ENCODE data around the gene CXCL17. TPM values are rescaled to one million over a fixed set of nuclear protein-coding genes. Genes with fewer than 3 reads are reported as not detected.

Gene CXCL17
- total RNA-seq, 1 donor from 2014 or later = not detected

DNA sequence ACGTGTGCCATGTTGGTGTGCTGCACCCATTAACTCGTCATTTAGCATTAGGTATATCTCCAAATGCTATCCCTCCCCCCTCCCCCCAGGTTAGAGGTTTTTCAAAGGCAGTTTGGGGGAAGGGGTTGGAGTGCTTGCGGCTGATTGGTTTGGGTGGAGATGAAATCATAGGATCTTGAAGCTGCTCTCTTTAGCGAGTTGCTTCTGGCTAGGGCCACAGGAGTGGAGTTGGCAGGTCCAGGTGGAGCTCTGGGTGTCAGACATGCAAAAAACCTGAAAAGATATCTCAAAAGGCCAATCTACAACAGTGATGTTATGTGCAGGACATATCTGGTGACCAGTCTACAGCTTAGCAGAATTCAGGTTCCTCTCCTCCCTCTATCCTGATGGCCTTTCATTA is 32.6 kb upstream of the CXCL17 start:
- Mint-ChIP-seq H3K27me3 (ENCODE audit: low read depth) (peaks cover 29% of the 10 kb centered on the region), H3K9me3 (peaks cover 2% of the 10 kb centered on the region), H3K27ac (ENCODE audit: unreplicated experiment) (no peak overlapping the region), H3K4me1 (peaks cover 21% of the 10 kb centered on the region), H3K36me3 (ENCODE audit: low read depth) (no peaks in the 10 kb centered on the region), H3K4me3 (no peak overlapping the region)
- no peak for DNase-seq (ENCODE audit: low read depth, low spot score)
- TF ChIP-seq, protein P1, sequence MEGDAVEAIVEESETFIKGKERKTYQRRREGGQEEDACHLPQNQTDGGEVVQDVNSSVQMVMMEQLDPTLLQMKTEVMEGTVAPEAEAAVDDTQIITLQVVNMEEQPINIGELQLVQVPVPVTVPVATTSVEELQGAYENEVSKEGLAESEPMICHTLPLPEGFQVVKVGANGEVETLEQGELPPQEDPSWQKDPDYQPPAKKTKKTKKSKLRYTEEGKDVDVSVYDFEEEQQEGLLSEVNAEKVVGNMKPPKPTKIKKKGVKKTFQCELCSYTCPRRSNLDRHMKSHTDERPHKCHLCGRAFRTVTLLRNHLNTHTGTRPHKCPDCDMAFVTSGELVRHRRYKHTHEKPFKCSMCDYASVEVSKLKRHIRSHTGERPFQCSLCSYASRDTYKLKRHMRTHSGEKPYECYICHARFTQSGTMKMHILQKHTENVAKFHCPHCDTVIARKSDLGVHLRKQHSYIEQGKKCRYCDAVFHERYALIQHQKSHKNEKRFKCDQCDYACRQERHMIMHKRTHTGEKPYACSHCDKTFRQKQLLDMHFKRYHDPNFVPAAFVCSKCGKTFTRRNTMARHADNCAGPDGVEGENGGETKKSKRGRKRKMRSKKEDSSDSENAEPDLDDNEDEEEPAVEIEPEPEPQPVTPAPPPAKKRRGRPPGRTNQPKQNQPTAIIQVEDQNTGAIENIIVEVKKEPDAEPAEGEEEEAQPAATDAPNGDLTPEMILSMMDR (conservative IDR thresholded peaks at IDR 0.05) = no peak

DNA sequence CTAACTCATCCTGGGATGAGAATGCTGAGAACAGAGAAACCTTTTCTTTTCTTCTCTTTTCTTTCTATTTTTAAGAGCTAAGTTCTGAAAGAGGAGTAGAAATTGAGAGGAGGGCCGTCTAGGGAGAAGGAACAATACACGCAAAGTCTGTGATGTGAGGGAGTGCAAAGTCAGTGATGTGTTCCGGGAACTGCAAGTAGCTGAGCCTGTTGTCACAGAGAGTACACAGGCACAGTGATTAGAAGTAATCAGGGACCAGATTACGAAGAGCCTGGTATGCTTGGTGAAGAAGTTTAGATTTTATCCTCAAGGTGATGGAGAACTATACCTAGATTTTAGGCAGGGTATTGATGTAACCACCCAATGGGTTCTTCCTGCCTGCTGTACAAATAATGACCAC is 32.0 kb upstream of the CXCL17 start:
- DNase-seq (ENCODE audit: low read depth, low spot score) = no peak
- Mint-ChIP-seq H3K4me3 (no peak overlapping the region), H3K27ac (ENCODE audit: unreplicated experiment) (no peak overlapping the region), H3K36me3 (ENCODE audit: low read depth) (no peaks in the 10 kb centered on the region), H3K4me1 (peaks cover 23% of the 10 kb centered on the region), H3K27me3 (ENCODE audit: low read depth) (peaks cover 29% of the 10 kb centered on the region), H3K9me3 (peaks cover 2% of the 10 kb centered on the region)
- TF ChIP-seq, protein P1 (conservative IDR thresholded peaks at IDR 0.05) = no peak

DNA sequence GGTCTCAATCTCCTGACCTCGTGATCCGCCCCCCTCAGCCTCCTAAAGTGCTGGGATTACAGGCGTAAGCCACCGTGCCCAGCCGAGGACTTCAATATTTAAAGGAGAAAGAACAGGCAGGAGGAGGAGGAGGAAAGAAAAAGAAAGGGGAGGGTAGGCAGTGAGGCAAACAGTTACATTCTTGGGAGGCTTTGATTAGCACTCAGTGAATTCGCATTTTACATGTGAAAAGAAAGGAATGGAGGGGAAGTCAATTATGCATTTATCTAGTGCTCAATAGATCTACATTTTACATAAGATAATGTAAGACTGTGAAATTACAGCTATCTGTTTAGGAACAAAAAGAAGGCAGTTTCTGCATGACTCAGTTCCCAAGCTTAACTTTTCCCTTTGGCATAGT is 30.9 kb upstream of the CXCL17 start:
- H3K27me3 Mint-ChIP-seq (ENCODE audit: low read depth) = peaks cover 21% of the 10 kb centered on the region
- peaks cover 26% of the 10 kb centered on the region for H3K4me1 Mint-ChIP-seq
- H3K27ac Mint-ChIP-seq (ENCODE audit: unreplicated experiment) = no peak overlapping the region
- TF ChIP-seq, protein P1 (conservative IDR thresholded peaks at IDR 0.05) = no peak
- no peaks in the 10 kb centered on the region for H3K36me3 Mint-ChIP-seq (ENCODE audit: low read depth)
- no peak overlapping the region for H3K4me3 Mint-ChIP-seq
- no peaks in the 10 kb centered on the region for H3K9me3 Mint-ChIP-seq
- DNase-seq (ENCODE audit: low read depth, low spot score) = no peak

DNA sequence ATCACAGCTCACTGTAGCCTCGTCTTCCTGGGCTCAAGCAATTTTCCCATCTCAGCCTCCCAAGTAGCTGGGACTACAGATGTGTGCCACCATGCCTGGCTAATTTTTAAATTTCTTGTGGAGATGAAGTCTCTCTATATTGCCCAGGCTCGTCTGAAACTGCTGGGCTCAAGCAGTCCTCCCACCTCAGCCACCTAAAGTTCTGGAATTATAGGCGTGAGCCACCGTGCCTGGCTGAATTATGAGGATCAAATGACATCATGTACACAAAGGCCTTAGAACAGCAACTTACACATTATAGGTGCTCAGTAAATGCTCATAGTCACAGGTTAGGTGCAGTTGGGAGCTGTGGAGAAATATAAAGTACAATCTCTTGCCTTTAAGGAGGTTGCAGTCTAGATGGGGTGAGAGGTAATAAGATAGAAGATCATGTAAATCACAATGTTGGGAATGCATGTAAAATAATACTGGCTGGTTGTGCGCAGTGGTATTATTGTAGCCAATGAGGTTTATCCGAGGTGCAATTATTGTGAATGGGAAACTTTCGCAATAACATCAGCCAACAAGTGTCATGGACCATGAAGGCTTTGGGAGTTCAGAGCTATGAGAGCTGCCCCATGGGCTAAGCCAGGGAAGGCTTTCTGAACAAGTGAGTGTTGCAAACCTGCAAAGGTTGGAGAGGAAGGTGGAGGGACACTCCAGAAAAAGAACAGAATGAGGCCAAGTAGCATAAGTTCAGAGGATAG is 29.8 kb upstream of the CXCL17 start:
- H3K27me3 Mint-ChIP-seq (ENCODE audit: low read depth) = peaks cover 21% of the 10 kb centered on the region
- H3K4me3 Mint-ChIP-seq = no peak overlapping the region
- H3K27ac Mint-ChIP-seq (ENCODE audit: unreplicated experiment) = no peak overlapping the region
- TF ChIP-seq, protein P1 (conservative IDR thresholded peaks at IDR 0.05) = no peak
- no peak for DNase-seq (ENCODE audit: low read depth, low spot score)
- H3K36me3 Mint-ChIP-seq (ENCODE audit: low read depth) = no peaks in the 10 kb centered on the region
- H3K9me3 Mint-ChIP-seq = no peaks in the 10 kb centered on the region
- peaks cover 32% of the 10 kb centered on the region for H3K4me1 Mint-ChIP-seq

DNA sequence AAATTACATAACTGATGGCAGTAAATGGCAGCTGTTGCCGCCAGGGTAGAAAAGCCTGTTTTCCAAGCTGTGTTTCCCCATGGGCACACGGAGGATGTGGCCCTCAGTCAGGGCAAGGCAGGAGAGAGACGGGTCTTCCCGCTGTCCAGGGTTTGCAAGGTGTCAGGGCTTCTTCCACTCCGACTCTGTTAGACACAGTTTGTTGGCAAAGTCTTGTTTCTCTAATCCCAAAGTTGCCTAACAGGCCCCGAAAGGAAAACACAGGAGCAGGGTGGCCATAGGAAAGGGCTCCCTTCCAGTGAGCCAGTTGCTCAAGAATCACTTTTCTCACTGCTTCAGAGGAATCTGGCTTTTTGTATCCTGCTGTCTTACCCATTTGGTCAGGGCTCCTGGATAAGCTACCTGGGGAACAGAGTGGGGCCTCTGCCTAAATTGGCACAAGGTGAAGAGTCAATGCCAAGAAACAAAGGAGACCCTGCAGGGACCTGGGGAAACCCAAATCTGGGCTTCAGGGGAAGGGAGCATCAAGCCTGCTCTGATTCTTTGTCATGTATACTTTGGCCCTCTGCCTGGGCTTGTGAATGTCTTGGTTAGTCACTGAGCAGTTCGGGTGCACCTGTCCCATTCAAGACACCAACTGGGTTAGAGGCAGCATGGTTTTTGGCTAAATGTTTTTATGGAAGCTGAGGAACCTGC is 29.0 kb upstream of the CXCL17 start:
- peaks cover 21% of the 10 kb centered on the region for H3K27me3 Mint-ChIP-seq (ENCODE audit: low read depth)
- no peaks in the 10 kb centered on the region for H3K36me3 Mint-ChIP-seq (ENCODE audit: low read depth)
- H3K4me3 Mint-ChIP-seq = no peak overlapping the region
- peaks cover 39% of the 10 kb centered on the region for H3K4me1 Mint-ChIP-seq
- TF ChIP-seq, protein P1 (conservative IDR thresholded peaks at IDR 0.05) = no peak
- no peak for DNase-seq (ENCODE audit: low read depth, low spot score)
- no peaks in the 10 kb centered on the region for H3K9me3 Mint-ChIP-seq
- H3K27ac Mint-ChIP-seq (ENCODE audit: unreplicated experiment) = peak overlapping the region; percentile 31
